Endodermal cell (in vitro differentiated cells): ENCODE results near the gene ANKRD10. TPM values are rescaled to one million over a fixed set of nuclear protein-coding genes. Genes with fewer than 3 reads are reported as not detected.

Source experiments
- DNase-seq: peaks from one replicate; pipeline ENCODE4 v3.0.0-alpha.2; 2017
- H3K27ac ChIP-seq: 2 replicates; pipeline ENCODE4 v1.5.1; 2013; ENCODE audit warnings: mild to moderate bottlenecking, low read depth, low read length, moderate library complexity
- H3K27me3 ChIP-seq: 2 replicates; pipeline ENCODE4 v1.6.1; 2013; ENCODE audit warnings: mild to moderate bottlenecking, low read length, moderate library complexity; ENCODE audit not compliant: insufficient read depth, control insufficient read depth, poor library complexity, severe bottlenecking
- H3K36me3 ChIP-seq: 2 replicates; pipeline ENCODE4 v1.7.0; 2013; ENCODE audit warnings: mild to moderate bottlenecking, low read length, moderate library complexity; ENCODE audit not compliant: control insufficient read depth, insufficient read depth
- H3K4me1 ChIP-seq: one replicate; pipeline ENCODE4 v1.7.0; 2013; ENCODE audit warnings: low read length; ENCODE audit not compliant: control insufficient read depth, insufficient read depth
- H3K4me3 ChIP-seq: 2 replicates; pipeline ENCODE4 v1.5.1; 2013; ENCODE audit warnings: mild to moderate bottlenecking, low read length, moderate library complexity
- H3K9ac ChIP-seq: 2 replicates; pipeline ENCODE4 v1.6.1; 2013; ENCODE audit warnings: mild to moderate bottlenecking, low read length, moderate library complexity; ENCODE audit not compliant: poor library complexity, severe bottlenecking; ENCODE audit errors: extremely low read depth
- H3K9me3 ChIP-seq: 2 replicates; pipeline ENCODE4 v1.6.1; 2013; ENCODE audit warnings: mild to moderate bottlenecking, low read length, moderate library complexity; ENCODE audit not compliant: control insufficient read depth
- H3K27ac Mint-ChIP-seq: 2 replicates; pipeline ENCODE4 v1.8.0; 2020; ENCODE audit warnings: mixed read lengths
- H3K27me3 Mint-ChIP-seq: 2 replicates; pipeline ENCODE4 v1.8.0; 2021; ENCODE audit warnings: mild to moderate bottlenecking, mixed read lengths; ENCODE audit not compliant: insufficient read depth
- H3K36me3 Mint-ChIP-seq: 2 replicates; pipeline ENCODE4 v1.8.0; 2020; ENCODE audit warnings: low read depth, mixed read lengths
- H3K4me1 Mint-ChIP-seq: 2 replicates; pipeline ENCODE4 v1.8.0; 2020; ENCODE audit warnings: mixed read lengths
- H3K4me3 Mint-ChIP-seq: 2 replicates; pipeline ENCODE4 v1.8.0; 2020; ENCODE audit warnings: mild to moderate bottlenecking, moderate library complexity, mixed read lengths
- H3K9me3 Mint-ChIP-seq: 2 replicates; pipeline ENCODE4 v1.8.0; 2020; ENCODE audit warnings: mild to moderate bottlenecking, mixed read lengths
- CTCF ChIP-seq: fragments of 200-600 bp; sonication (generic); conservative IDR thresholded peaks from 2 replicates; pipeline ENCODE4 v1.5.0; 2021; ENCODE audit warnings: antibody characterized with exemption, mild to moderate bottlenecking
- WGBS, 2 experiments: methylation state at CpG; one replicate each; pipeline versions ENCODE4 v1.1.5 to v1.1.7; 2013; ENCODE audit warnings: missing lambda C conversion rate in 2 of 2, mixed read lengths in 1 of 2; ENCODE audit not compliant: insufficient coverage in 1 of 2, insufficient read length in 1 of 2; 5-methylcytosine and 5-hydroxymethylcytosine counted together
- total RNA-seq, 2 donors: library from RNA; stranded (reverse); fragmentation: NEBNext Ultra II Directional in 1 of 2; extraction: Animal tissue kit (Norgen Biotek cat#: 25700) in 1 of 2; gene quantifications; 2 replicates in 1 of 2; 3 replicates in 1 of 2; pipeline ENCODE4 v1.2.1, GENCODE V29; 2021

The ANKRD10 gene
- total RNA-seq, 2 donors from 2014 or later: 148 to 182 TPM

- peak; percentile 20 for DNase-seq
- no peak overlapping the region for H3K27ac ChIP-seq
- Mint-ChIP-seq H3K4me3 (no peak overlapping the region), H3K36me3 (no peaks in the 10 kb centered on the region), H3K27me3 (peaks cover 18% of the 10 kb centered on the region), H3K27ac (no peak overlapping the region), H3K4me1 (peaks cover 4% of the 10 kb centered on the region), H3K9me3 (no peaks in the 10 kb centered on the region)
- H3K9me3 ChIP-seq: no peaks in the 10 kb centered on the region
- H3K27me3 ChIP-seq: no peaks in the 10 kb centered on the region
- no peaks in the 10 kb centered on the region for H3K4me1 ChIP-seq
- no peak overlapping the region for H3K9ac ChIP-seq
- peak overlapping the region; percentile 73 for H3K4me3 ChIP-seq
- no peak for TF ChIP-seq CTCF
- H3K36me3 ChIP-seq: no peaks in the 10 kb centered on the region
- WGBS, 2 experiments: 77 to 83% methylated on average over 18 to 19 of the region's 19 CpGs
Observed at GRCh38 chr13:110873639-110874507, 41.0 kb downstream of the ANKRD10 start.

- H3K27me3 Mint-ChIP-seq: peaks cover 18% of the 10 kb centered on the region
- peak; percentile 46 for DNase-seq
- 89 to 95% methylated on average over 19 to 35 of the region's 35 CpGs for WGBS, 2 experiments
Observed at GRCh38 chr13:110872768-110873638, 41.9 kb downstream of the ANKRD10 start.

More at GRCh38 chr13:110872768-110873638, 41.9 kb downstream of the ANKRD10 start:
- H3K4me1 ChIP-seq: no peaks in the 10 kb centered on the region
- H3K27ac Mint-ChIP-seq: no peak overlapping the region
- TF ChIP-seq CTCF: no peak
- H3K4me3 ChIP-seq: no peak overlapping the region
- H3K36me3 Mint-ChIP-seq: no peaks in the 10 kb centered on the region
- H3K4me1 Mint-ChIP-seq: peaks cover 4% of the 10 kb centered on the region
- no peak overlapping the region for H3K27ac ChIP-seq
- no peaks in the 10 kb centered on the region for H3K27me3 ChIP-seq
- H3K36me3 ChIP-seq: no peaks in the 10 kb centered on the region
- no peaks in the 10 kb centered on the region for H3K9me3 ChIP-seq
- no peaks in the 10 kb centered on the region for H3K9me3 Mint-ChIP-seq
- no peak overlapping the region for H3K4me3 Mint-ChIP-seq
- no peak overlapping the region for H3K9ac ChIP-seq
